NB4 (cell line): ENCODE results near the gene AFAP1.

ENCODE experiments used
- DNase-seq: peaks from one replicate; pipeline ENCODE4 v3.0.0; 2010; ENCODE audit warnings: low read depth
- H3K4me3 ChIP-seq: one replicate; pipeline ENCODE4 v1.5.1; 2011; ENCODE audit warnings: mild to moderate bottlenecking, low read depth, low read length, moderate library complexity
- CTCF ChIP-seq: IDR thresholded peaks from one replicate; pipeline ENCODE4 v1.5.1; 2012; ENCODE audit warnings: low read depth, low read length
- MYC ChIP-seq: IDR thresholded peaks from 2 replicates; pipeline ENCODE4 v1.6.1; 2011; ENCODE audit warnings: low read depth, low read length
- POLR2A ChIP-seq: IDR thresholded peaks from 2 replicates; pipeline ENCODE4 v1.6.1; 2011; ENCODE audit warnings: mild to moderate bottlenecking; ENCODE audit not compliant: insufficient read length; ENCODE audit errors: extremely low read depth
- TF ChIP-seq, protein P1 (sequence below): IDR thresholded peaks from 2 replicates; pipeline ENCODE4 v1.6.1; 2011; ENCODE audit warnings: low read depth, low read length

The AFAP1 gene

DNA sequence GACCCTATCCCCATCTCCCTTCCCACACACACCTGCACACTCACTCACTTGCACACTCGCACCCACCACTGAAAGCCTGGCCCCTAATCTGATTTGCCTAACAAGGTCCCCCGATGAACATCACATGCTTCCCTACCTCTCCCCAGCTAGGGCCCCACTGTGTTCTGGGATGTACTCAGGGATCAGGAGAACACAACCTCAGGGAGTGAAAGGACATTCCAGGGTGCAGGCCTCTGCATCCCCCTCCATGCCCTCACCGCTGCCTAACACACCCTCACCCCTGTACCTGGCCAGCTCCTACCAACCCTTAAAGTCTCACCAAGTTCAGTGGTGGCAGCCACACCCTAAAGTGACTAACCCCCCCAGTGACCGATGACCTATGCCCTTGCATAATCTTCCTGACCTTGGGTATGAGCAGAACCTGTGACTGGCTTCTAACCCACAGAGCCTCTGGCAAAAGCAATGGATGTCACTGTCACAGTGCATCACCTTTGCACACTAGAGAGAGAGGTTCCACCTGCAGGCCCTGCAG lies 2.4 kb upstream of the AFAP1 start:
- no peak overlapping the region for H3K4me3 ChIP-seq
- TF ChIP-seq, protein P1, sequence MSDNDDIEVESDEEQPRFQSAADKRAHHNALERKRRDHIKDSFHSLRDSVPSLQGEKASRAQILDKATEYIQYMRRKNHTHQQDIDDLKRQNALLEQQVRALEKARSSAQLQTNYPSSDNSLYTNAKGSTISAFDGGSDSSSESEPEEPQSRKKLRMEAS: no peak
- TF ChIP-seq MYC (no peak), CTCF (no peak), POLR2A (no peak)
- no peak for DNase-seq

DNA sequence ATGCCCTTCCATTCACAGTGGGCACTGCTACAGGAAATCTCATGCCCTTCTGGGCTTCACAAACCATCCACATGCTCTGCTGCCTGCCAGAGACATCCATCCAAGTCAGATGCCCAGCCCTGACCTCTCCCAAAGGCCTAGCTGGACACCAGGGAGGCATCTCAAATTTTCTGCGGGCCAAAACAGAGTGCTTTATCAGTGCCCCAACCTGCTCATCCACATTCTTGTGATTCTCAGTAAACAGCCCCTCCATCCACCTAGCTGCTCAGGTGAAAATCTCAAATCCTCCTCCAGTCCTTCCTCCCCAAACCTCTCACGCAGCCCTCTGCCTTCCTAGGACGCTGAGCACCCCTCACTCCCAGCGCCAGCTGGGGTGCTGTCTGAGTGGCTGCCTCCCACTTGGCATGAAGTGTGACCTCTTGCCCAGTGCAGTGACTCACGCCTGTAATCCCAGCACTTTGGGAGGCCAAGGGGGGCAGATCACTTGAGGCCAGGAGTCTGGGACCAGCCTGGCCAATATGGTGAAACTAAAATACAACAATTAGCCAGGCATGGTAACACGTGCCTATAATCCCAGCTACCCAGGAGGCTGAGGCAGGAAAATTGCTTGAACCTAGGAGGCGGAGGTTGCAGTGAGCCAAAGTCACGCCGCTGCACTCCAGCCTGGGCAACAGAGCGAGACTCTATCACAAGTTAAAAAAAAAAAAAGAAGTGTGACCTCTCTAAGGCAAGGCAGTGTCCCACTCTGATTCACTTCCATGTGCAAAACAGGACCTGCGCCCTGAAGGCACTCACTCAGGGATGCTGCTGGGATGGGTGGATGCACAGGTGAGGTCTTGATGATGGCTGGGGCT lies 1.7 kb upstream of the AFAP1 start:
- no peak for DNase-seq
- no peak overlapping the region for H3K4me3 ChIP-seq
- no peak for TF ChIP-seq CTCF
- TF ChIP-seq, protein P1: no peak
- no peak for TF ChIP-seq MYC
- TF ChIP-seq POLR2A: no peak

GRCh38 chr4:7938609-7939376 lies 868 bp downstream of the AFAP1 start:
- no peak for DNase-seq
- no peak overlapping the region for H3K4me3 ChIP-seq
- TF ChIP-seq CTCF: no peak
- TF ChIP-seq POLR2A: no peak
- TF ChIP-seq, protein P1: no peak
- no peak for TF ChIP-seq MYC

- no peak for DNase-seq
- TF ChIP-seq MYC (no peak), CTCF (no peak), POLR2A (no peak)
- TF ChIP-seq, protein P1: no peak
- H3K4me3 ChIP-seq: no peak overlapping the region
Measured at GRCh38 chr4:7938266-7938608, 1.4 kb downstream of the AFAP1 start.

- H3K4me3 ChIP-seq: no peak overlapping the region
- TF ChIP-seq MYC (no peak), POLR2A (no peak), CTCF (no peak)
- TF ChIP-seq, protein P1: no peak
Measured at GRCh38 chr4:7937006-7937405, 2.7 kb downstream of the AFAP1 start.

More at GRCh38 chr4:7937006-7937405, 2.7 kb downstream of the AFAP1 start:
- DNase-seq: no peak
